ENCODE results near the gene NASP. TPM values are rescaled to one million over a fixed set of nuclear protein-coding genes. Genes with fewer than 3 reads are reported as not detected.
"Not testable (repeated sequence)": the region's sequence is repeated elsewhere in the genome, so short reads cannot be mapped to it uniquely, and the experiment has no call there.

The NASP gene
- total and polyA plus RNA-seq, 2 donors (not counting 3 experiments of a cell fraction or from before 2014, with no cell fraction given): 101 to 149 TPM

DNA sequence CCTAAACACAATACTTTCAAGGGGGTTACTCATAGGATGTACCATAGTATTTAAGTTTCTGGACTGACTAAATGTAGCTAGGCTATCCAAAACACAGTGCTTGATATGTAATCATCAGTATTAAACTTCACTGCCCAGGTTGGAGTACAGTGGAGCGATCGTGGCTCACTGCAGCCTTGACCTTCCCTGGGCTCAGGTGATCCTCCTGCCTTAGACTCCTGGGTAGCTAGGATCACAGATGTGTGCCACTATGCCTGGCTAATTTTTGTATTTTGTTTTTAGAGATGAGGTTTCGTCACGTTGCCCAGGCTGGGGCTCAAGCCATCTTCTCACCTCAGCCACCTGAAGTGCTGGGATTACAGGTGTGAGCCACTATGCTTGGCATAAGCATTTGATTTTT lies 10.6 kb downstream of the NASP start:
- CTCF ChIA-PET: interaction anchor here (1.2 kb wide), 1 partner anchor 8 kb away, joined by 3 read pairs; no protein-coding TSS in a partner anchor
- TF ChIP-seq FOS (IDR thresholded peaks at IDR 0.05; ENCODE audit: borderline replicate concordance, insufficient read depth, low read length) (no peak), GATA2 (IDR thresholded peaks at IDR 0.05; ENCODE audit: insufficient read depth, insufficient read length, low read depth, low read length) (no peak), EZH2 (IDR thresholded peaks at IDR 0.05; ENCODE audit: borderline replicate concordance, low read depth, low read length, severe bottlenecking) (no peak)
- peaks cover 2 to 6% of the 10 kb centered on the region in 2 experiments for H3K36me3 ChIP-seq (ENCODE audit: control insufficient read depth in 2 of 2, extremely low read depth in 1 of 2, insufficient read depth in 2 of 2, low read length in 2 of 2)
- DNase-seq (ENCODE audit: low read depth, low spot score): no peak
- POLR2A ChIA-PET: interaction anchor here (0.7 to 1.1 kb wide), 2 partner anchors 10 to 73 kb away, joined by 3 to 4 read pairs; partner anchors contain the start of gene PRDX1
- FAIRE-seq: no peak
- H3K9me1 ChIP-seq (replicated peaks; ENCODE audit: control insufficient read depth, extremely low read depth, insufficient read depth, low read length): no peaks in the 10 kb centered on the region
- intact Hi-C loops (cut with micrococcal nuclease) (loop anchor here (2.0 kb wide), 1 partner anchor 14 kb away; no protein-coding TSS in a partner anchor), dilution Hi-C loops (cut with MboI; ENCODE audit: extremely low pct_ligation_motif_present, low sequenced_read_pairs) (no loop called here)
- BruUV-seq (replicated peaks): no TSS peak
- no peaks in the 10 kb centered on the region for H3K9me3 ChIP-seq (replicated peaks; ENCODE audit: control insufficient read depth, insufficient read depth, low read length)
- no peak overlapping the region for H3K4me2 ChIP-seq (ENCODE audit: insufficient read depth, low read length)
- no peaks in the 10 kb centered on the region for H3K27me3 ChIP-seq (ENCODE audit: control insufficient read depth in 2 of 2, insufficient read depth in 2 of 2, low read length in 2 of 2)
- H3K79me2 ChIP-seq (ENCODE audit: control insufficient read depth, insufficient read depth, low read length): peaks cover 59% of the 10 kb centered on the region
- H3K27ac ChIP-seq (ENCODE audit: insufficient read depth, low read depth, low read length): no peak overlapping the region
- no peak overlapping the region for H2AFZ ChIP-seq (ENCODE audit: low read depth, low read length)
- H3K4me1 ChIP-seq (ENCODE audit: control insufficient read depth, extremely low read depth, insufficient read depth, low read length): no peaks in the 10 kb centered on the region
- no peaks in the 10 kb centered on the region for H4K20me1 ChIP-seq (replicated peaks; ENCODE audit: control insufficient read depth, extremely low read depth, insufficient read depth, low read length)
- no peak overlapping the region for H3K4me3 ChIP-seq (replicated peaks in 1 of 3; ENCODE audit: insufficient read depth in 1 of 3, low read depth in 1 of 3, low read length in 3 of 3)
- no peak overlapping the region for H3K9ac ChIP-seq (replicated peaks; ENCODE audit: extremely low read depth, insufficient read depth, low read length)

DNA sequence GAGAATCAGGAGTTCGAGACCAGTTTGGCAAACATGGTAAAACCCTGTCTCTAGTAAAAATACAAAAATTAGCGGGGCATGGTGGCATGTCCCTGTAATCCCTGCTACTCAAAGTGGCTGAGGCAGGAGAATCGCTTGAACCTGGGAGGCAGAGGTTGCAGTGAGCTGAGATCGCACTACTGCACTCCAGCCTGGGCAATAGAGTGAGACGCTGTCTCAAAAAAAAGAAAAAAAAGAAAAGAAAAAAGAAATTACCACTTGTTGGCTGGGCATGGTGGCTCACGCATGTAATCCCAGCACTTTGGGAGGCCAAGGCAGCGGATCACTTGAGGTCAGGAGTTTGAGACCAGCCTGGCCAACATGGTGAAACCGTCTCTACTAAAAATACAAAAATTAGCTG lies 12.9 kb downstream of the NASP start:
- H3K9me1 ChIP-seq (replicated peaks; ENCODE audit: control insufficient read depth, extremely low read depth, insufficient read depth, low read length); POLR2A ChIA-PET; H3K9ac ChIP-seq (replicated peaks; ENCODE audit: extremely low read depth, insufficient read depth, low read length); H3K4me2 ChIP-seq (ENCODE audit: insufficient read depth, low read length); H3K36me3 ChIP-seq (ENCODE audit: control insufficient read depth in 2 of 2, extremely low read depth in 1 of 2, insufficient read depth in 2 of 2, low read length in 2 of 2); DNase-seq (ENCODE audit: low read depth, low spot score); BruUV-seq (replicated peaks); CTCF ChIA-PET; H2AFZ ChIP-seq (ENCODE audit: low read depth, low read length); H3K4me1 ChIP-seq (ENCODE audit: control insufficient read depth, extremely low read depth, insufficient read depth, low read length); H4K20me1 ChIP-seq (replicated peaks; ENCODE audit: control insufficient read depth, extremely low read depth, insufficient read depth, low read length); H3K9me3 ChIP-seq (replicated peaks; ENCODE audit: control insufficient read depth, insufficient read depth, low read length); FAIRE-seq; intact Hi-C loops (cut with micrococcal nuclease); H3K27me3 ChIP-seq (ENCODE audit: control insufficient read depth in 2 of 2, insufficient read depth in 2 of 2, low read length in 2 of 2); H3K27ac ChIP-seq (ENCODE audit: insufficient read depth, low read depth, low read length); H3K4me3 ChIP-seq (replicated peaks in 1 of 3; ENCODE audit: insufficient read depth in 1 of 3, low read depth in 1 of 3, low read length in 3 of 3); dilution Hi-C loops (cut with MboI; ENCODE audit: extremely low pct_ligation_motif_present, low sequenced_read_pairs): not testable (repeated sequence)
- H3K79me2 ChIP-seq (ENCODE audit: control insufficient read depth, insufficient read depth, low read length): peaks cover 53% of the 10 kb centered on the region

All from endothelial cell of umbilical vein (primary cell).